GM18909 (cell line): ENCODE data around the gene SUV39H1.

Source experiments
- ATAC-seq: cut with Tn5 transposase; IDR thresholded peaks from one replicate; pipeline ENCODE4 v1.9.1; 2021; ENCODE audit warnings: mild to moderate bottlenecking; ENCODE audit not compliant: unreplicated experiment, poor library complexity

SUV39H1 gene

DNA sequence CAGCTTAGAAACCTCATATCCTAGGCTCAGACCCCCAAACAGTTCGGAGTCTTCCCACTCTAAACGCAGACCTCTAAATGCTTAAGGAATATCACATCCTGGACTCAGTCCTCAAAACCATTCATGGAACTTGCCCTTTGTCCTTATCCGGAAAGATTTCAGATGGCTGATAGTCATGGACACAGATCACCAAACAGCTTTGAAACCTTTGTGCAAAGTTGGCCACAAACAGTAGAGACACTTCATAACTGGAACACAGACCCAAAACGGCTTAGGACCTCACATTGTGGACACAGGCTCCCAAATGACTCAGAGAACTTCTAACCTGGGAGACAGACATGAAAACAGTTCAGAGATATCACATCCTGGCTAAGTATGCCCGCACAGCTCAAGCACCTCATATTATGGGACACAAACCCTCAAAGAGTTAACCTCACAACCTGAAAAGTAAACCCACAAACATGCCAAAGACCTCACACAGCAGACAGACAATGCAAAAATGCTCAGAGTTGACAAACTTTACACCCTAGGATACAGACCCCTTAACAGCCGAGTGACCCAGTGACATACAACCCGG lies 15.5 kb downstream of the SUV39H1 start:
- no peak for ATAC-seq

DNA sequence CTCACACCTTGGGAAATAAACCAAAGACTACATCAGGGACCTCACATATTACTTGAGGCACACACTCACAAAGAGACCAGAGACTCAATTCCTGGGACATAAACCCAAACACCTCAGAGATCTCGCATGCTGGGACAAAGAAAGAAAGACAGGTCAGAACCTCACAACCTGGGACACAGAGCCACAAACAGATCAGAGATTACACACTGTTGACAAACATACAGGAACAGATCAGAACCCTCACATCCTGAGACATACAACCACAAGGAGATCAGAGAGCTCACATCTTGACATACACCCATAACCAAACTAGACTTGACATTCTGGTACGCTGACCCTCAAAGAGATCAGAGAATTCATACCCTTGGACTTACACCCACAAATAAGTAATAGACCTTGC lies 17.3 kb downstream of the SUV39H1 start:
- ATAC-seq, result no peak

DNA sequence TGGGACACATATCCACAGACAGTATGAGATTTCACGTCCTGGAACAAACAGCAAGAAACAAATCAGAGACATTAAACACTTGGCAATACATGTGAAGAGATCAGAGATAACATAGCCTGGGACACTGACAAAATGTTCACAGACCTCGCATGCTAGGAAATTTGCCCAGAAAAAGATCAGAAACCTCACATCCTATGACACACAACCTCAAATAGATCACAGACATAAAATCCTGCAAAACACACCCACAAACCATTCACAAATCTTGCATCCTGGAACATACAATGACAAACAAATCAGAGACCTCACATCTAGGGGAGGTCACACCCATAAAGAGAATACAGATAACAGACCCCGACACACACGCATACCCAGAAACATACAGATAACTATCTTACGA lies 18.0 kb downstream of the SUV39H1 start:
- no peak for ATAC-seq

DNA sequence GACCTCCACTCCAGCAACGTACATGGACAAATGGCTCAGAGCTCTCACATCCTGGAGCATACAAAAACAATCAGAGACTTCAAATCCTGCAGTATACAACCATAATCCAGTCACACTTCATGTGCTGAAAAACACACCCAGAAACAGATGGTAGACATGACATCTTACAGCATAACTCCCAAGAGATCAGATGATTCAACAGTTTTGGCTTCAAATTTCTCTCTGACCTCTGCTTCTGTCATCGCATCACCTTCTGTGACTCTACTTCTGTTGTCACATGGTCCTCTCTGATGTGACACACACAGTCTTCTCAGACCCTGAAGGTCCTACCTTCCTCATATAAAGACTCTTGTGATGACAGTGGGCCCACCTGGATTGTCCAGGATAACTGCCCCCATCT lies 18.5 kb downstream of the SUV39H1 start:
- no peak for ATAC-seq

DNA sequence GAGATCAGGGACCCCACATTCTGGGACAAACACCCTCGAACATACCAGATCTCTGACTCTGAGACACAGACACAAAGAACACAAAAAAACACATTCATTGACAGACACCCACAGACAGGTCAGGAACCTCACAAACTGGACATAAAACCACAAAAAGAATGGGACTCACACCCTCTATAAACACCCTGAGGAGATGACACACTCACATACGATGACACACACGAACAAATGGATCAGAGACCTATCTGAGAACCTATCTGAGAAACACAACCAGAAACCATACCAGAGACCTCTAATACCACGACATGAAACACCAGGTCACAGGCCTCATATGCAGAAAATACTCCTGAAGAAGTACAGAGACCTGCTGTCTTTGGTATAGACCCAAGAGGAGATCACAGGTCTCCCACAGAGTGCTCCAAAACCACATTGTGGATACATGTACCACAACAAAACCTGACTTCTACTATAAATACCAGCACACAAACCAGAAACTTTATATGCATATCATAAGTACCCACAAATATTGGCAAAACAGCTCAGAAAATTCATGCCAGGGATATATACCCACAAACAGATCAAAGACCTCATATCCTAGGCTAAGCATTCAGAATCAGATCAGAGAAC lies 19.5 kb downstream of the SUV39H1 start:
- ATAC-seq, result no peak

DNA sequence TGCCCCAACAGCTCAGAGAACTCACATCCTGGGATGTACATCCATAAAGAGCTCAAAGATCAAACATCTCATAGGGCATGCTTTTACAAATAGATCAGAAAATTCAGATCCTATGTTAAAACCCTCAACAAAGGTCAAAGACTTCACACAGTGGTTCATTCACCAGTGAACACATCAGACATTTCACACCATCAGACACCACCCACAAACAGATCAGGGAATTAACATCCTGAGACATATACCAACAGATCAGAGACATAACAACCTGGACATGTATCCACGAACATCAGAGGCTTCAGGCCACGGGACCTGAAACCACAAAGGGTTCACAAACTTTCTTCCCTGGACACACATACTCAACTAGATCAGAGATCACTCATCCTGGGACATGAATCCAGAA lies 23.4 kb downstream of the SUV39H1 start:
- no peak for ATAC-seq

DNA sequence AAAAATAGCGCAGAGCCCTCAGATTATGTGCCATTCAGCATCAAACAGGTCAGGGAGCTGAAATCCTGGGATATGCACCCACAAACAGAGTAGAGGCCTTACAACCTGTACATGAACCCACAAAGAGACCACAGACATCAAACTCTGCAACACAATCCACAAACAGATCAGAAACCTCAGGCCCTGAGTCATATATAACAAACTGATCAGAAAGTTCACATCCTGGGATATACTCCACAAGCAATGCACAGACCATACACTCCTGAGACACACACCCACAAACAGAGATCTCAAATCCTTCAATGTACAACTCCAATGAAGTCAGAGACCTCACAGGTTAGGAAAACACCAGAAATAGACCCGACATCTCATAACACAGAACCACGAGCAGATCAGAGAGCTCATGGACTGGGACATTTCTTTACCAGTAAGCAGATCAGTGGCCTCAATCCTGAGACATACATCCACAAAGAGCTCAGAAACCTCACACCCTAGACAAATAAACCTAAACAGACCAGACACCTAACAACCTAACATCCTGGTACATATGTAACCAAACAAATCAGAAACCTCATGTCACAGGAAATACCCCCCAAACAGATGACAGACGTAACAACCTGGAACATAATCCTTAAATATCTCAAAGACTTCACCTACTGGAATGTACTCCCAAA lies 24.2 kb downstream of the SUV39H1 start:
- no peak for ATAC-seq

DNA sequence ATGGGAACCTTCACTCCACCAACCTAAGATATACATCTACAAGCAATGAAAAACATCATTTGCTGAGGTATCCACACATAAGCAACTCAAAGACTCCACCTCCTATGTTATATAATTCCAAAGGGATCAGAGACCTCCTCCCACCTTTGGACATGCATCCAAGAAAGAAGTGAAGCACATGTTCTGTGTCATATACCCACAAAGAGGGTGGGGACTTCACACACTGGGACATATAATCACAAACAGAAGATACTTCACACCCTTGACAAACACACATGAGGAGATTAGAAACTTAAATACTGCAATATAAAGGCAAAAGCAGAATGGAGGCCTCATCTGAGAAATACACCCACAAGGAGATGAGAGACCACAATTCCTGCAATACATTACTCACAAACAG lies 25.4 kb downstream of the SUV39H1 start:
- ATAC-seq, result no peak

DNA sequence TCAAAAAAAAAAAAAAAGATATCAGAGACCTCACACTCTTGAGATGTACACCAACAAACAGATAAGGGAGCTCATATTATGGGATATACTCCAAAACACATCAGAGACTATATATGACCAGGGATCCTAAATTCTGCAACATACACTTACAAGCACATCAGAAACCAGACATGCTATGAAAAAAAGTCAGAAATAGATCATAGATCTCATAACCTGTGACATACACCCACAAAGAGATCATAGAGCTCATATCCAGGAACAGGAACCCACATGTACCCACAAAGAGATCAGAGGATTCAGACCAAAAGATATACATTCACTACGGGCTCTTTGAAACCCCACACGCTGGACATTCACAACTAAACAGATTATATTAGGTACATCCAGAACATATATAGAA lies 30.1 kb downstream of the SUV39H1 start:
- no peak for ATAC-seq

DNA sequence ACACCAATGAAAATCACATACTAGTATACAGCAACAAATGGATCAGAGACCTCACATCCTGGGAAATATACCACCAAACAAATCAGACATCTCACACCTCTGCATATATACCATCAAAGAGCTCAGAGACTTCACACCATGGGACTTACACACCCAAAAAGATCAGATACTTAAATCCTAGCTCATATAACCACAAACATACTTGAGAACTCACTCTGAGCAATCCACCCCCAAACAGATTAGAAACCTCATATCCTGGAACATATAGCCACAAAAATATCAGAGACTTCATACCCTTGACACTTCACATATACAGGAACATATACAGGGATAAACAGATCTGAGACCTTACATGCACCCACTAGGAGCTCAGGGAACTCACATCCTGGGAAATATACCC lies 32.1 kb downstream of the SUV39H1 start:
- ATAC-seq, result no peak

DNA sequence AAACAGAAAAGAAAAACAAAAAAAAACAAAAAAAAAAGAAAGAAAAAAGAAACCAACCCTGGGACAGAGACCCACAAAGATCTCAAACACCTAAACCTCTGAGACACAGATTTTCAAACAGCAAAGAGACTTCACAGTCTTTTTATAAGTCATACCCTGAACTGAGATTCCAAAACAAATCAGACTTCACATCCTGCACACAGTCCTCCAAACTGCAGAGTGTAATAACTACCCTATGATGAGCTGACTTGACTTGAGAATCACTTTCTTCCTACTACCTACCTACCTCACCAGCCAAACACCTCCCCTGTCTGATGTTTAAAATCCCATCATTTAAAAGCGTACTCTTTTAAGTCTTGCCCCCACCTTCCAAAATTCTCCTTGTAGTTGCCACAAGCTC lies 39.8 kb downstream of the SUV39H1 start:
- ATAC-seq, result no peak

DNA sequence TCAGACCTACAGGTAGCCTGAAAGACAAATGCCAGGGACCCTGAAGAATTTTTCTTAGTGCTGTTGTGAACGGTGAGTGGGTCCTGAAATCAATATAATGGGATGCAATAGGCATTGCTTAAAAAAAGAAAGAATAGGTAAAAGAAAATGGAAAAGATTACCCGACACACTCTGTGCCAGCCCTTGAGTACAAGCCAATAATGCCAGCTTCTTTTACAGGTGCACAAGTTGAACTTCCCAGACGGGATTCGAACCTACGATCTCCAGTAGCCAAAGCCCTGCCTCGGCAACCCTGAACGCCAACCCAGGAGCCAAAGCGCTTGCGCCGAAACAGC lies 40.3 kb downstream of the SUV39H1 start:
- ATAC-seq, result no peak

DNA sequence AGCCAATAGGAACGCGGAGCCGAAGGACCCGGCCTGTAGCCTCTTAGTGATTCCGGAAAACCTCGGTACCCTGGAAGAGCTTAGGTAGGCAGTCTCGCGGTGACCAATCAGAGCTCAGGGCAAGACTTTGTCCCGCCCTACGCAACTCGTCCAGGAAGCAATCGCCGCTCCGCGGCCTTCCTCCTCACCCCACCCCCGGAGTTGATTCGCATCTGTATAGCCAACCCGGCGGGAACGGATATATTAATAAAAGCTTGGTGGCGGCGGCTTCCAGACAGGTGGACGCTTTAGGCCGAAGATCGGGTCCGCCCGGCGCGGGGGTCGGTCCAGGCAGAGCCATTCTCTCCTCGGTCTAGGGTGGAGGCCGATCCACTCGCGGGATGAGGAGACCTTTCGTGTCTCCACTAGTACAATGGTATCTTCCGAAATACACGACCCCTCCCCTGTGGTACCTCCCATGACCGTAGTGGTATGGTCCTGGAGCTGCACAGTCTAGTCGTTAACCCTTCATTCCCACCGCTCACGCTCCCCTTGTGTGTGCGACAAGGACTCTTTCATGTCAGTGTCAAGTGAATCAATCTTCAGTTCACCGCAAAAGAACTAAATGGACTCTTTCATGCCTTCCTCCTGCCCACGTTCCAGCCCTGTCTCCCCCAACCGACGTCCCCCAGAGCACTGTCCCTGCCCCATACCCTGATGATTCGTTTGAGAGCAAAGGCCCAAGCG lies 40.8 kb downstream of the SUV39H1 start:
- ATAC-seq, result peak; percentile 97

DNA sequence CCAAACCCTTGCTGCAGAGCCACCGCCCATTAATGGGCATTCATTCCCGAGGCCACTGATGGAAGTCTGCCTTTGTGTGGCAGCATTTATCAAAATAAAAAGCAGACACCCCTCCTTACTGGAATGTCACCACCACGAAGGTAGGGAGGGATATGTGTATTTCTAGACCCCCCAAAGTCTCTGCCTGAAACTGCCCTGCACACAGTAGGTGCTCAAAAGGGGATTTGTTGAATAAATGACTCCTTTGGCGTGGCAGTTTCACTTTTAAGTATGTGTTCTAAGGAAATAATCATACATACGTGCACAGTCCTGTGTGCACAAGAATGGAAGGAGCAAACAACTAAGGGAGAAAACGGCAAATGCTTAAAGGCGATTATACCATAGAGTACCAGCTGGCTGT lies 41.4 kb downstream of the SUV39H1 start:
- ATAC-seq, result no peak

DNA sequence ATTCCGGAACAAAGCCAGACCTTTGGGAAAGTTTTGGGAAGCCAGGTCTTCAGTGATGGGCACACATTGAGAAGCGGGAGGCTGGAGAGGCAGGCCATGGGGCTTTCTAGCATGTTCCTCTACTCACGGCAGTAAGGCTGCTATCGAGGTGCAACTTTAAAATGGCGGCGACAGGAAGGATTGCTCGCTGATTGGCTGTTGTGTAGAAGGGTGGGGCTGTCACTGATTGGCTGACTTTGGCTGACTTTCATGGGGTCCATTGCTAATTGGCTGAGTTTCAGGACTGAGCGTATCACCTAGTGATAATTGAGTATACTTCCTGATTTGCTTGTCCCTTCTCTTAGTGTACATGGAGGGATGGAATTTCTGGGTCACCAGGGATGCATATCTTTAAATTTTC lies 45.3 kb downstream of the SUV39H1 start:
- ATAC-seq, result no peak

DNA sequence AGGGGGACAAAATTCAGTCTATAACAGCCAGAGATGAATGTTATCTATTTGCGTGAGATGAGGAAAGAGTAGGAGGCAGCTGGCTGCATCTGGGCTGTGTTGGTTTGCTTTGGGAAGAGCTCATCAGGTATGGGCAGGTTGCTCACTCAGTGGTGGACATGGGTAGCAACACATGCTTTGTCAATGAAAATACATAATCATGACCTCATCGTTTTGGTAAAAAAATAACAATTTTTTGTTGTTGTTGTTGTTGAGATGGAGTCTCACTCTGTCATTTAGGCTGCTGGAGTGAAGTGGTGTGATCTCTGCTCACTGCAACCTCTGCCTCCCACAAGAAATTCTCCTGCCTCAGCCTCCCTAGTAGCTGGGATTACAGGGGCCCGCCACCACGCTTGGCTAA lies 48.7 kb downstream of the SUV39H1 start:
- no peak for ATAC-seq

DNA sequence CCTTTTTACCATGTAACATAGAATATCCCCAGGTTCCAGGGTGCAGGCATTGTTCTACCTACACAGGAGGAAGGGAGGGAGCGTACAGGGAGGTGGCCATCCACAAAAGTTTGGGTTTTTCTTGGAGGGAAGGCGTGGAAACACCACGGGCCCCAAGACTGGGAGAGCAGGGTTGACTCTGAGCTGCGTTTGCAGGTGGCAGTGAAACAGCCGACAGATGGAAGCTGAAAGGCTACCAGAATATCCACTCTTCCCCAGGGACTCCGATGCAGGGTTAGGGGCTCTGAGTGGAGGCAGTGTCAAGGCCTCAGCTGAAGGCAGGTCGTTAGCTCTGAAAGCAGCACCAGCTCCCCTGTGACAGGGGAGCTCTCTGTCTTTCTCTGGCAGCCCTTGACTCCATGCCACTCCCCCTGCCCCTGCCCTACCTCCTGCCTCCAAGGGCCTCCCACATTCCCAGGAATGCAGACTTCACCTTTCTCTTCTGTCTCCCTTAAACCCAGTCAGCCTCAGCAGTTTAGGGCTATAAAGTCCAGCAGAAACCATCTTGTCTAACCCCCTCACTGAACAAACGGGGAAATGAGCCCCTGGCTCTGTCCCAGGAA lies 51.0 kb downstream of the SUV39H1 start:
- ATAC-seq, result no peak

DNA sequence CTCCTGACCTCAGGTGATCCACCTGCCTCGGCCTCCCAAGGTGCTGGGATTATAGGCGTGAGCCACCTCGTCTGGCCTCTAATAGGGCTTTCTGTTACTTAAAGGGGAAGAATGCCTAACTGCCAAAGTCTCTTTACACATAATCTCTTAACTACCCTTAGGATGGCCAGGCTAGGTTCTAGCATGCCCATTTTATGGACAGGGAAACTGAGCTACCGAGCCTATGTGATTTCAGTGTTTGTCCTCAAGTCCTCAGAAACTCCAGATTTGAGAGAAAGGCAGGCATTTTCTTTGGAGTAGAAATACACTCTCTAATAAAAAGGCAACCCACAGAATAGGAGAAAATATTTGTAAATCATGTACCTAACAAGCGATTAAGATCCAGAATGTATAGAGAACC lies 52.6 kb downstream of the SUV39H1 start:
- no peak for ATAC-seq

DNA sequence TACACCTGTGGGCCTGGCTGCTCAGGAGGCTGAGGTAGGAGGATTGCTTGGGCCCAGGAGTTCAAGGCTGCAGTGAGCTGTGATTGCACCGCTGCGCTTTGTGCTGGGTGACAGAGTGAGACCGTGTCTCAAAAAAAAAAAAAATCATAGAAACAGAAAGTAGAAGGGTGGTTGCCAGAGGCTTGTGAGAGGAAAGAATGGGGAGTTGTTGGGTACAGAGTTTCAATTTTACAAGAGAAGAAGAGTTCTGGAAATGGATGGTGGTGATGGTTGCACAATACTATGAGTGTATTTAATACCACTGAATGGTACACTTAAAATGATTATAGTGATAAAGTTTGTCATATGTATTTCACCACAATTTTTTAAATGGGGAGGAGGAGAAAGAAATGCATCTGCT lies 54.8 kb downstream of the SUV39H1 start:
- no peak for ATAC-seq

DNA sequence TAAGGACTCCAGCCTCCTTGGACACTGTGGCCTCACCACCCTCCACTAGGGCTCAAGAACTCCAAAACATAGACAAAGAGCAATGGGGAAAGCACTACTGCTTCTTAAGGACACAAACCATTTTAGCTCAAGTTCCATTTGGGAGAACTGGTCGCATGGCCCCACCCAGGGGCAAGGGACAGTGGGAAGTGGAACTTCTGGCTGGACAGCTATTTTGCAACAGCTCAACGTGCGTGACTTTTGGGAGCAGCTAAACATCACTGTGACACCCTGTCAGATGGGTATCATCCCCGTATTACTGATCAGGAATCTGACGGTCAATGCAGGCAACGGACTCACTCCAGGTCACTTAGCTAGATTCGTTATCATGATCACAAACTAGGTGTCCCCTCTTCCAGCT lies 56.0 kb downstream of the SUV39H1 start:
- no peak for ATAC-seq

DNA sequence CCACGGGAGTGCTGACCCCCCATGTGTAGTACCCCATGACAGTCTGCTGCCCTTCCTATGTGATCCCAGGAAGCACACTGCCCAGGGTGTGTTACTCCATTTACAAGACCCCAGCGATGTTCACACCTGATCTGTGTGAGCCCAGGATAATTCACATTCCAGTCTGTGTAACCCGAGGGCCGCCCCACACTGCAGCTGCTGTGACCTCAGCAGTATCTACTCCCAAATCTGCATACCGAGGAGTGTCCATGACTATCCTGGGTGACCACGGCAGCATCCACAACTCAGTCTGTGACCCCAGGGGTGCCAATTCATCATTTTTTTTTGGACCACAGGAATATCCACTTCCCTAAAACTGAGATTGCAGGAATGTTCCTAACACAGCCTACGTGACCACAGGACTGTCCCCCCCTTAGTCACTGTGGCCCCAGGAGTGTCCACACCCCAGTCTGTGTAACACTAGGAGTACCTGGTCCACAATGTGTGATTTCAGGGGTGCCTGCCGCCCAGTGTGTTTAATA lies 57.2 kb downstream of the SUV39H1 start:
- ATAC-seq, result no peak
